ENCODE results near the gene FGD2. TPM values are rescaled to one million over a fixed set of nuclear protein-coding genes. Genes with fewer than 3 reads are reported as not detected.

Gene FGD2
- total and polyA plus RNA-seq, 2 experiments from 2014 or later: 0.13 to 0.14 TPM

DNA sequence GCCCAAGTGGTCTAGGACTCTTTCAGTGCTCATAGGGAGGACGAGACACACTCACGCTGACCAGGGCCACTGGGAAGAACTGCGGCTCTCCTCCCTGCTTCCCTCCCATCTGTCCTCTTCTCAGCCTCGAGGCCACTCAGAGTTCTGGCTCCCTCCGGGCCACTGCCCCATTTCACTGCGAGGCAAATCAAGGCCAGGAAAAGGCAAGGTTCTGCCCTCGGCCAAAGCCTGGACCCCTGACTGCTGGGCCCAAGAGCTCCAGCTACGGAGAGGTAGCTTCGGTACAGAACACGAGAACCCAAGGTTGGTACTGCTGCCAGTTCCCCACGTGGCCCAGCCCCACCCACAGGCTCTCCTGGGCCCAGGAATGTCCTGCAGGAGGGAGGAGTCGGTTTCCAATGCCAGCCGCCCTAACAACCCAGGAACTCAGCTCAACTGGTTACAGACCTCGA, 36.2 kb upstream of the FGD2 start:
- Histone ChIP-seq H2AFZ (no peak overlapping the region), H3K27ac (ENCODE audit: low read depth) (no peak overlapping the region), H3K79me2 (replicated peaks; ENCODE audit: insufficient read depth) (no peaks in the 10 kb centered on the region), H3K4me2 (no peak overlapping the region), H3K27me3 (ENCODE audit: insufficient read depth) (no peaks in the 10 kb centered on the region), H3K4me3 (no peak overlapping the region), H4K20me1 (replicated peaks; ENCODE audit: insufficient read depth) (peaks cover 3% of the 10 kb centered on the region), H3K36me3 (ENCODE audit: insufficient read depth) (peaks cover 33% of the 10 kb centered on the region), H3K9me2 (ENCODE audit: insufficient read depth) (no peaks in the 10 kb centered on the region), H3F3A (replicated peaks; ENCODE audit: low read depth) (no peaks in the 10 kb centered on the region; the same call in 1 of the 2 replicates), H3K4me1 (ENCODE audit: insufficient read depth) (no peaks in the 10 kb centered on the region)
- ATAC-seq: no peak
- peaks cover 3% of the 10 kb centered on the region; the same call in 1 of the 3 replicates for H3K4me1 Mint-ChIP-seq
- H3K4me3 Mint-ChIP-seq: no peak overlapping the region
- no peak for DNase-seq (ENCODE audit: low spot score)
- peaks cover 2% of the 10 kb centered on the region for H3K27me3 Mint-ChIP-seq (ENCODE audit: insufficient read depth, low read depth, poor library complexity)
- H3K27ac Mint-ChIP-seq: no peak overlapping the region
- H3K36me3 Mint-ChIP-seq (ENCODE audit: low read depth): peaks cover 73% of the 10 kb centered on the region
- H3K9me3 Mint-ChIP-seq: no peaks in the 10 kb centered on the region
- TF ChIP-seq NANOG (IDR thresholded peaks at IDR 0.05; ENCODE audit: borderline replicate concordance) (no peak), ZNF331 (CRISPR knock-in tag; IDR thresholded peaks at IDR 0.05; ENCODE audit: low read depth) (no peak)
- TF ChIP-seq, protein P1, sequence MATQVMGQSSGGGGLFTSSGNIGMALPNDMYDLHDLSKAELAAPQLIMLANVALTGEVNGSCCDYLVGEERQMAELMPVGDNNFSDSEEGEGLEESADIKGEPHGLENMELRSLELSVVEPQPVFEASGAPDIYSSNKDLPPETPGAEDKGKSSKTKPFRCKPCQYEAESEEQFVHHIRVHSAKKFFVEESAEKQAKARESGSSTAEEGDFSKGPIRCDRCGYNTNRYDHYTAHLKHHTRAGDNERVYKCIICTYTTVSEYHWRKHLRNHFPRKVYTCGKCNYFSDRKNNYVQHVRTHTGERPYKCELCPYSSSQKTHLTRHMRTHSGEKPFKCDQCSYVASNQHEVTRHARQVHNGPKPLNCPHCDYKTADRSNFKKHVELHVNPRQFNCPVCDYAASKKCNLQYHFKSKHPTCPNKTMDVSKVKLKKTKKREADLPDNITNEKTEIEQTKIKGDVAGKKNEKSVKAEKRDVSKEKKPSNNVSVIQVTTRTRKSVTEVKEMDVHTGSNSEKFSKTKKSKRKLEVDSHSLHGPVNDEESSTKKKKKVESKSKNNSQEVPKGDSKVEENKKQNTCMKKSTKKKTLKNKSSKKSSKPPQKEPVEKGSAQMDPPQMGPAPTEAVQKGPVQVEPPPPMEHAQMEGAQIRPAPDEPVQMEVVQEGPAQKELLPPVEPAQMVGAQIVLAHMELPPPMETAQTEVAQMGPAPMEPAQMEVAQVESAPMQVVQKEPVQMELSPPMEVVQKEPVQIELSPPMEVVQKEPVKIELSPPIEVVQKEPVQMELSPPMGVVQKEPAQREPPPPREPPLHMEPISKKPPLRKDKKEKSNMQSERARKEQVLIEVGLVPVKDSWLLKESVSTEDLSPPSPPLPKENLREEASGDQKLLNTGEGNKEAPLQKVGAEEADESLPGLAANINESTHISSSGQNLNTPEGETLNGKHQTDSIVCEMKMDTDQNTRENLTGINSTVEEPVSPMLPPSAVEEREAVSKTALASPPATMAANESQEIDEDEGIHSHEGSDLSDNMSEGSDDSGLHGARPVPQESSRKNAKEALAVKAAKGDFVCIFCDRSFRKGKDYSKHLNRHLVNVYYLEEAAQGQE (IDR thresholded peaks at IDR 0.05; ENCODE audit: unreplicated experiment): no peak

DNA sequence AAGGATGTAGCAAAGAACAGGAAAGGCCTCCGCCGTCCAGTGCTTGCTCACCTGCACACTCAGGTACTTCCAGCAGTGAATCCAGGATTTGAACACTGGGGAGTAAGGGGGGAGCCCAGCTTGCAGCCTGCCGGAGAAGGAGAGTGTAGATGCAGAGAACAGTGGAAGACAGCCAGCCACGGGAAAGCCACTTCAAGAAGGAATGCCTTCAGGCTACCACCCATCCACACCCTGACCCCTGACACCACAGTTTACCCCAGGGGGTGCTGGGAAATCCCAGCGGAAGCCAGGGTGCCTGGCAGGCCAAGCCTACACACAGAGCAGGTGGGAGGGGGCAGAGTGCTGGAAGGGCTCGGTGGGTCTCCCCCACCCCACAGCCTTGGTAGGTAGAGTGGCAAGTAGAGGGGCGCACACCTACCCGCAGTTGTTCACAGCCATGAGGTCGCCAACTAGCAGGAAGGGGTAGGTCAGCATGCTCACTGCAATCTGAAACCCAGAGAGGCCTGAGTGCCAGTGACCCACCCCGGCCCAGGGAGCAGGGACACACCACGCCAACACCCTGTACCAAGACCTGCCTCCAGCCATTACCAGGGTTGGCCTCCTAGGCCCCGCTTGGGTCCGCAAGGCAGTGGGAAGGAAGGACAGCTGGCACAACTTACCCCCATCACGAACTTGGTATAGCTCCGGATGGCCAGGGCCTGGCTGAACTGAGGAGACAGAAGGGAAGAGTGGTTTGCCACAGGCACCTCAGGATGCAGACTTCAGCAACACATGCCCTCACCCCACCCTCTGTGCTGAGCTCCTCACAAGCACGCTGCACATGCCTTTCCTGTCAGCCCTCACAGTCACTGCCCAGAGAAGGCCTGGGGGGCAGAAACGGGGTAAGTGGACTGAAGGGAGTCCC, 35.2 kb upstream of the FGD2 start:
- H3K27me3 ChIP-seq (ENCODE audit: insufficient read depth): no peaks in the 10 kb centered on the region
- H4K20me1 ChIP-seq (replicated peaks; ENCODE audit: insufficient read depth): peaks cover 3% of the 10 kb centered on the region
- H3K36me3 Mint-ChIP-seq (ENCODE audit: low read depth): peaks cover 83% of the 10 kb centered on the region
- no peaks in the 10 kb centered on the region for H3K79me2 ChIP-seq (replicated peaks; ENCODE audit: insufficient read depth)
- H3K4me3 ChIP-seq: no peak overlapping the region
- H3K4me3 Mint-ChIP-seq: no peak overlapping the region
- ATAC-seq: no peak
- H2AFZ ChIP-seq: no peak overlapping the region
- H3K4me2 ChIP-seq: no peak overlapping the region
- no peaks in the 10 kb centered on the region for H3K9me3 Mint-ChIP-seq
- H3K4me1 ChIP-seq (ENCODE audit: insufficient read depth): no peaks in the 10 kb centered on the region
- H3K36me3 ChIP-seq (ENCODE audit: insufficient read depth): peaks cover 42% of the 10 kb centered on the region
- peak overlapping the region; percentile 62; the same call in 1 of the 2 replicates for H3K27ac Mint-ChIP-seq
- H3K9me2 ChIP-seq (ENCODE audit: insufficient read depth): no peaks in the 10 kb centered on the region
- no peaks in the 10 kb centered on the region for H3K4me1 Mint-ChIP-seq
- H3K27me3 Mint-ChIP-seq (ENCODE audit: insufficient read depth, low read depth, poor library complexity): peaks cover 2% of the 10 kb centered on the region
- H3F3A ChIP-seq (replicated peaks; ENCODE audit: low read depth): no peaks in the 10 kb centered on the region; the same call in 1 of the 2 replicates
- no peak for DNase-seq (ENCODE audit: low spot score)
- H3K27ac ChIP-seq (ENCODE audit: low read depth): no peak overlapping the region
- TF ChIP-seq, protein P2, sequence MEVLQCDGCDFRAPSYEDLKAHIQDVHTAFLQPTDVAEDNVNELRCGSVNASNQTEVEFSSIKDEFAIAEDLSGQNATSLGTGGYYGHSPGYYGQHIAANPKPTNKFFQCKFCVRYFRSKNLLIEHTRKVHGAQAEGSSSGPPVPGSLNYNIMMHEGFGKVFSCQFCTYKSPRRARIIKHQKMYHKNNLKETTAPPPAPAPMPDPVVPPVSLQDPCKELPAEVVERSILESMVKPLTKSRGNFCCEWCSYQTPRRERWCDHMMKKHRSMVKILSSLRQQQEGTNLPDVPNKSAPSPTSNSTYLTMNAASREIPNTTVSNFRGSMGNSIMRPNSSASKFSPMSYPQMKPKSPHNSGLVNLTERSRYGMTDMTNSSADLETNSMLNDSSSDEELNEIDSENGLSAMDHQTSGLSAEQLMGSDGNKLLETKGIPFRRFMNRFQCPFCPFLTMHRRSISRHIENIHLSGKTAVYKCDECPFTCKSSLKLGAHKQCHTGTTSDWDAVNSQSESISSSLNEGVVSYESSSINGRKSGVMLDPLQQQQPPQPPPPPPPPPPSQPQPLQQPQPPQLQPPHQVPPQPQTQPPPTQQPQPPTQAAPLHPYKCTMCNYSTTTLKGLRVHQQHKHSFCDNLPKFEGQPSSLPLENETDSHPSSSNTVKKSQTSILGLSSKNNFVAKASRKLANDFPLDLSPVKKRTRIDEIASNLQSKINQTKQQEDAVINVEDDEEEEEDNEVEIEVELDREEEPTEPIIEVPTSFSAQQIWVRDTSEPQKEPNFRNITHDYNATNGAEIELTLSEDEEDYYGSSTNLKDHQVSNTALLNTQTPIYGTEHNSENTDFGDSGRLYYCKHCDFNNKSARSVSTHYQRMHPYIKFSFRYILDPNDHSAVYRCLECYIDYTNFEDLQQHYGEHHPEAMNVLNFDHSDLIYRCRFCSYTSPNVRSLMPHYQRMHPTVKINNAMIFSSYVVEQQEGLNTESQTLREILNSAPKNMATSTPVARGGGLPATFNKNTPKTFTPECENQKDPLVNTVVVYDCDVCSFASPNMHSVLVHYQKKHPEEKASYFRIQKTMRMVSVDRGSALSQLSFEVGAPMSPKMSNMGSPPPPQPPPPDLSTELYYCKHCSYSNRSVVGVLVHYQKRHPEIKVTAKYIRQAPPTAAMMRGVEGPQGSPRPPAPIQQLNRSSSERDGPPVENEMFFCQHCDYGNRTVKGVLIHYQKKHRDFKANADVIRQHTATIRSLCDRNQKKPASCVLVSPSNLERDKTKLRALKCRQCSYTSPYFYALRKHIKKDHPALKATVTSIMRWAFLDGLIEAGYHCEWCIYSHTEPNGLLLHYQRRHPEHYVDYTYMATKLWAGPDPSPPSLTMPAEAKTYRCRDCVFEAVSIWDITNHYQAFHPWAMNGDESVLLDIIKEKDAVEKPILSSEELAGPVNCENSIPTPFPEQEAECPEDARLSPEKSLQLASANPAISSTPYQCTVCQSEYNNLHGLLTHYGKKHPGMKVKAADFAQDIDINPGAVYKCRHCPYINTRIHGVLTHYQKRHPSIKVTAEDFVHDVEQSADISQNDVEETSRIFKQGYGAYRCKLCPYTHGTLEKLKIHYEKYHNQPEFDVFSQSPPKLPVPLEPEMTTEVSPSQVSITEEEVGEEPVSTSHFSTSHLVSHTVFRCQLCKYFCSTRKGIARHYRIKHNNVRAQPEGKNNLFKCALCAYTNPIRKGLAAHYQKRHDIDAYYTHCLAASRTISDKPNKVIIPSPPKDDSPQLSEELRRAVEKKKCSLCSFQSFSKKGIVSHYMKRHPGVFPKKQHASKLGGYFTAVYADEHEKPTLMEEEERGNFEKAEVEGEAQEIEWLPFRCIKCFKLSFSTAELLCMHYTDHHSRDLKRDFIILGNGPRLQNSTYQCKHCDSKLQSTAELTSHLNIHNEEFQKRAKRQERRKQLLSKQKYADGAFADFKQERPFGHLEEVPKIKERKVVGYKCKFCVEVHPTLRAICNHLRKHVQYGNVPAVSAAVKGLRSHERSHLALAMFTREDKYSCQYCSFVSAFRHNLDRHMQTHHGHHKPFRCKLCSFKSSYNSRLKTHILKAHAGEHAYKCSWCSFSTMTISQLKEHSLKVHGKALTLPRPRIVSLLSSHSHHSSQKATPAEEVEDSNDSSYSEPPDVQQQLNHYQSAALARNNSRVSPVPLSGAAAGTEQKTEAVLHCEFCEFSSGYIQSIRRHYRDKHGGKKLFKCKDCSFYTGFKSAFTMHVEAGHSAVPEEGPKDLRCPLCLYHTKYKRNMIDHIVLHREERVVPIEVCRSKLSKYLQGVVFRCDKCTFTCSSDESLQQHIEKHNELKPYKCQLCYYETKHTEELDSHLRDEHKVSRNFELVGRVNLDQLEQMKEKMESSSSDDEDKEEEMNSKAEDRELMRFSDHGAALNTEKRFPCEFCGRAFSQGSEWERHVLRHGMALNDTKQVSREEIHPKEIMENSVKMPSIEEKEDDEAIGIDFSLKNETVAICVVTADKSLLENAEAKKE (CRISPR knock-in tag; IDR thresholded peaks at IDR 0.05): no peak
- TF ChIP-seq ZNF114 (CRISPR knock-in tag; IDR thresholded peaks at IDR 0.05) (no peak), JUNB (IDR thresholded peaks at IDR 0.05; ENCODE audit: unreplicated experiment) (no peak), STAT1 (IDR thresholded peaks at IDR 0.05; ENCODE audit: unreplicated experiment) (no peak), EZH2 (IDR thresholded peaks at IDR 0.05; ENCODE audit: low read depth, unreplicated experiment) (no peak)
- TF ChIP-seq, protein P3, sequence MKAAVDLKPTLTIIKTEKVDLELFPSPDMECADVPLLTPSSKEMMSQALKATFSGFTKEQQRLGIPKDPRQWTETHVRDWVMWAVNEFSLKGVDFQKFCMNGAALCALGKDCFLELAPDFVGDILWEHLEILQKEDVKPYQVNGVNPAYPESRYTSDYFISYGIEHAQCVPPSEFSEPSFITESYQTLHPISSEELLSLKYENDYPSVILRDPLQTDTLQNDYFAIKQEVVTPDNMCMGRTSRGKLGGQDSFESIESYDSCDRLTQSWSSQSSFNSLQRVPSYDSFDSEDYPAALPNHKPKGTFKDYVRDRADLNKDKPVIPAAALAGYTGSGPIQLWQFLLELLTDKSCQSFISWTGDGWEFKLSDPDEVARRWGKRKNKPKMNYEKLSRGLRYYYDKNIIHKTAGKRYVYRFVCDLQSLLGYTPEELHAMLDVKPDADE (IDR thresholded peaks at IDR 0.05): no peak
